Astrocyte of the spinal cord (primary cell): ENCODE measurements around the gene FOXO1.

ENCODE experiments used
- DNase-seq: peaks from one replicate; pipeline ENCODE4 v3.0.0; 2011; ENCODE audit warnings: low read depth, low spot score
- H3K4me3 ChIP-seq: 2 replicates; pipeline ENCODE4 v1.5.1; 2011; ENCODE audit warnings: low read depth, mild to moderate bottlenecking, low read length, moderate library complexity
- in situ Hi-C: cut with HindIII; loops from 2 replicates; pipeline ENCODE4 v1.10.0; 2017; ENCODE audit warnings: low sequenced_read_pairs
- TF ChIP-seq, protein P1 (sequence below): IDR thresholded peaks from 2 replicates; pipeline ENCODE4 v1.5.1; 2012; ENCODE audit warnings: low read depth, mild to moderate bottlenecking, low read length, inconsistent platforms

The FOXO1 gene

GRCh38 chr13:40629678-40630384, 36.6 kb downstream of the FOXO1 start:
- in situ Hi-C loops = no loop called here
- H3K4me3 ChIP-seq = no peak overlapping the region
- TF ChIP-seq, protein P1, sequence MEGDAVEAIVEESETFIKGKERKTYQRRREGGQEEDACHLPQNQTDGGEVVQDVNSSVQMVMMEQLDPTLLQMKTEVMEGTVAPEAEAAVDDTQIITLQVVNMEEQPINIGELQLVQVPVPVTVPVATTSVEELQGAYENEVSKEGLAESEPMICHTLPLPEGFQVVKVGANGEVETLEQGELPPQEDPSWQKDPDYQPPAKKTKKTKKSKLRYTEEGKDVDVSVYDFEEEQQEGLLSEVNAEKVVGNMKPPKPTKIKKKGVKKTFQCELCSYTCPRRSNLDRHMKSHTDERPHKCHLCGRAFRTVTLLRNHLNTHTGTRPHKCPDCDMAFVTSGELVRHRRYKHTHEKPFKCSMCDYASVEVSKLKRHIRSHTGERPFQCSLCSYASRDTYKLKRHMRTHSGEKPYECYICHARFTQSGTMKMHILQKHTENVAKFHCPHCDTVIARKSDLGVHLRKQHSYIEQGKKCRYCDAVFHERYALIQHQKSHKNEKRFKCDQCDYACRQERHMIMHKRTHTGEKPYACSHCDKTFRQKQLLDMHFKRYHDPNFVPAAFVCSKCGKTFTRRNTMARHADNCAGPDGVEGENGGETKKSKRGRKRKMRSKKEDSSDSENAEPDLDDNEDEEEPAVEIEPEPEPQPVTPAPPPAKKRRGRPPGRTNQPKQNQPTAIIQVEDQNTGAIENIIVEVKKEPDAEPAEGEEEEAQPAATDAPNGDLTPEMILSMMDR = no peak

DNA sequence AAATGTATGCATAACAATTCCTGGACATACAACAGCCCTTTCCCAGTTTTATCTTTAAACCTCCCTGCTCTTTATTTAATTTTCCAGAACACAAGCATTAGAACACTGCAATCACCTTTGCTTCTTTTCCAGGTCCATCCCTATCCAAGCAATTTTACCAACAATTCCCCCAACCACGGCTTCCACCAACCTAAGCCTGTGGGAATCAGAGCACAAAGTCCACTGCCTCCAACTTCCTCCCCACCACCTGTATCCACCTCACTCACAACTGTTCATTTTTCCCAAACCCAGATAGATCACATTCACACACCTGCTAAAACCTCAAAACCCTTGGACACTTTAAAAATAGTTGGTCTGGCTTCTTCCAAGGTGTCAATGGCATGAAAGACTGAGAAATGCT, 39.5 kb downstream of the FOXO1 start:
- DNase-seq = no peak
- in situ Hi-C loops = no loop called here
- TF ChIP-seq, protein P1 = no peak
- H3K4me3 ChIP-seq = no peak overlapping the region

More at GRCh38 chr13:40629678-40630384, 36.6 kb downstream of the FOXO1 start:
- no peak for DNase-seq

DNA sequence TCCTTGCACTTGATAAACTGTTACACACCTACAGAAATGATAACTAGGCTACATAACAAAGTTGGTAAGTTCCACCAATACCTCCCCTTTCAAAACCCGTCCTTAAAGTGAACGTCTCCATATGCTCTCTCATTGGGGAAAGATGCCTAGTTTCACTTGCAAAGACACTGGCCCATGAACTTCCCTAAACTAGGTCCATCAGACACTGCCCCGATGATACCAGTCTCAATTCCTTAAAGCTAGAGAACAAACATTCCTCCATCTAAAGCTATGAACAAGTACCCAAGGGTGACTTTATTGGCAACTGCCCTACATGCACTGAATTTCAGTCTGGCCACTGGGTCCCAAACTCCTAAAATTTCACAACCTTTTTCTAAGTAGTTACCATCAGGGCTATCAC, 39.9 kb downstream of the FOXO1 start:
- no peak overlapping the region for H3K4me3 ChIP-seq
- TF ChIP-seq, protein P1 = no peak
- DNase-seq = no peak
- in situ Hi-C loops = no loop called here

DNA sequence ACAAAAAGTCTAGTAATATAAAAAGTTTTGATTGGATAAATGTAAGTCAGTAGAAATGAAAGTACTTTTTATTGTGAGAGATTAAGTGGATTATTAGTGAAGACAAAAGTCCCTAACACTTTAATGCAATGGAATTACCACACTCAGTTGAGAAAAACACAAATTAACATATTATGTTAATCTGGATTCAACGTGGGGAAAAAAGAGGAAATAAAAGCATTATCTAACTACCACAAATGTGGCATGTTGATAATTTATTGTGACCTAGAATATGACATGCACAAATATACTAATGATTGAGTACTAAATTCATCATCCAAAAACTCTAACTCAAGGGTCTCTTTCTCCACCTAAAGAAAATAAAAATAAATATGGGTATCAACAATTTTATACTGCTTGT, 41.5 kb downstream of the FOXO1 start:
- TF ChIP-seq, protein P1 = no peak
- in situ Hi-C loops = no loop called here
- no peak for DNase-seq
- H3K4me3 ChIP-seq = no peak overlapping the region

- in situ Hi-C loops = no loop called here
- TF ChIP-seq, protein P1 = no peak
- no peak overlapping the region for H3K4me3 ChIP-seq
- no peak for DNase-seq
These were observed 42.1 kb downstream of the FOXO1 start for GRCh38 chr13:40624383-40624782.

- no peak for DNase-seq
- H3K4me3 ChIP-seq = no peak overlapping the region
- in situ Hi-C loops = no loop called here
- TF ChIP-seq, protein P1 = no peak
These were observed 43.7 kb downstream of the FOXO1 start for GRCh38 chr13:40622761-40623160.
